HepG2 (cell line): ENCODE data around the gene PLS1. TPM values are rescaled to one million over a fixed set of nuclear protein-coding genes. Genes with fewer than 3 reads are reported as not detected.

Experiments
- GLI4 ChIP-seq: sonication (generic); formaldehyde crosslinking; IDR thresholded peaks from 2 replicates; pipeline ENCODE4 v1.5.1; 2020; ENCODE audit warnings: missing genetic modification reagents, mild to moderate bottlenecking, moderate library complexity, borderline replicate concordance
- POLR2AphosphoS5 ChIP-seq: IDR thresholded peaks from 2 replicates; pipeline ENCODE4 v1.6.1; 2012; ENCODE audit warnings: low read depth, low read length
- PTBP1 ChIP-seq: fragments of 200-400 bp; formaldehyde crosslinking; IDR thresholded peaks from 2 replicates; pipeline ENCODE4 v1.6.1; 2018; ENCODE audit warnings: low read length, low read depth; ENCODE audit not compliant: poor library complexity, severe bottlenecking
- SRSF4 ChIP-seq: fragments of 200-400 bp; formaldehyde crosslinking; IDR thresholded peaks from one replicate; pipeline ENCODE4 v1.6.1; 2018; ENCODE audit warnings: mild to moderate bottlenecking, low read depth, low read length, moderate library complexity; ENCODE audit not compliant: poor library complexity, severe bottlenecking
- TCF12 ChIP-seq, 2 experiments: fragments of 450-650 bp in 1 of 2; sonication (generic) in 1 of 2; formaldehyde crosslinking in 1 of 2; IDR thresholded peaks; 2 replicates each; pipeline versions ENCODE4 v1.6.1 to v1.8.0; 2017 to 2022; ENCODE audit warnings: antibody characterized with exemption in 1 of 2, mild to moderate bottlenecking in 1 of 2, missing genetic modification reagents in 1 of 2, moderate library complexity in 1 of 2
- ZNF44 ChIP-seq: sonication (generic); formaldehyde crosslinking; IDR thresholded peaks from 2 replicates; pipeline ENCODE4 v1.5.1; 2020; ENCODE audit warnings: mild to moderate bottlenecking, missing genetic modification reagents
- ZNF441 ChIP-seq: sonication (generic); formaldehyde crosslinking; IDR thresholded peaks from 2 replicates; pipeline ENCODE4 v1.7.0; 2021; ENCODE audit warnings: missing genetic modification reagents, borderline replicate concordance
- ZNF446 ChIP-seq: sonication (generic); formaldehyde crosslinking; IDR thresholded peaks from 2 replicates; pipeline ENCODE4 v1.5.0; 2020; ENCODE audit warnings: mild to moderate bottlenecking, missing genetic modification reagents
- ZNF772 ChIP-seq: sonication (generic); formaldehyde crosslinking; IDR thresholded peaks from 2 replicates; pipeline ENCODE4 v1.5.0; 2020; ENCODE audit warnings: mild to moderate bottlenecking, missing genetic modification reagents
- ZSCAN29 ChIP-seq: sonication (generic); formaldehyde crosslinking; conservative IDR thresholded peaks from 2 replicates; pipeline ENCODE4 v1.4.0; 2020; ENCODE audit warnings: mild to moderate bottlenecking, missing genetic modification reagents
- polyA plus RNA-seq, 8 experiments: library from polyadenylated mRNA; depleted of rRNA in 3 of 8; stranded (reverse) in 7 of 8; unstranded in 1 of 8; fragments of >200 nt; fragmentation: Illumina TruSeq in 4 of 8; extraction: Trizol in 4 of 8; gene quantifications; 2 replicates each; pipeline versions ENCODE4 v1.2.1 to v1.2.3, GENCODE V29; 2011 to 2016; ENCODE audit warnings: low read depth in 4 of 8, missing spikeins in 1 of 8, mixed read lengths in 1 of 8; ENCODE audit not compliant: insufficient read depth in 1 of 8
- total RNA-seq, 5 experiments: library from RNA; depleted of rRNA; stranded (reverse); fragments of >200 nt; fragmentation: Illumina TruSeq; extraction: Trizol; gene quantifications; 2 replicates each; pipeline ENCODE4 v1.2.3, GENCODE V29; 2016; ENCODE audit warnings: low read depth in 1 of 5
- TF ChIP-seq, protein P1 (sequence below): sonication (generic); formaldehyde crosslinking; IDR thresholded peaks from 2 replicates; pipeline ENCODE4 v1.4.0; 2020; ENCODE audit warnings: mild to moderate bottlenecking, missing genetic modification reagents
- TF ChIP-seq, protein P2 (sequence below): sonication (generic); formaldehyde crosslinking; IDR thresholded peaks from 2 replicates; pipeline ENCODE4 v1.8.0; 2022; ENCODE audit warnings: missing genetic modification reagents, low read depth, mild to moderate bottlenecking, borderline replicate concordance
- TF ChIP-seq, protein P3 (sequence below): sonication (generic); formaldehyde crosslinking; IDR thresholded peaks from 2 replicates; pipeline ENCODE4 v1.9.0; 2021; ENCODE audit warnings: missing genetic modification reagents, borderline replicate concordance
- TF ChIP-seq, protein P4 (sequence below): sonication (generic); formaldehyde crosslinking; IDR thresholded peaks from 2 replicates; pipeline ENCODE4 v1.5.0; 2020; ENCODE audit warnings: missing genetic modification reagents

PLS1 gene
- total and polyA plus RNA-seq, 2 of the 13 experiments (the other 11 are each of a cell fraction or from before 2014, with no cell fraction given), result 11.2 to 21.1 TPM

DNA sequence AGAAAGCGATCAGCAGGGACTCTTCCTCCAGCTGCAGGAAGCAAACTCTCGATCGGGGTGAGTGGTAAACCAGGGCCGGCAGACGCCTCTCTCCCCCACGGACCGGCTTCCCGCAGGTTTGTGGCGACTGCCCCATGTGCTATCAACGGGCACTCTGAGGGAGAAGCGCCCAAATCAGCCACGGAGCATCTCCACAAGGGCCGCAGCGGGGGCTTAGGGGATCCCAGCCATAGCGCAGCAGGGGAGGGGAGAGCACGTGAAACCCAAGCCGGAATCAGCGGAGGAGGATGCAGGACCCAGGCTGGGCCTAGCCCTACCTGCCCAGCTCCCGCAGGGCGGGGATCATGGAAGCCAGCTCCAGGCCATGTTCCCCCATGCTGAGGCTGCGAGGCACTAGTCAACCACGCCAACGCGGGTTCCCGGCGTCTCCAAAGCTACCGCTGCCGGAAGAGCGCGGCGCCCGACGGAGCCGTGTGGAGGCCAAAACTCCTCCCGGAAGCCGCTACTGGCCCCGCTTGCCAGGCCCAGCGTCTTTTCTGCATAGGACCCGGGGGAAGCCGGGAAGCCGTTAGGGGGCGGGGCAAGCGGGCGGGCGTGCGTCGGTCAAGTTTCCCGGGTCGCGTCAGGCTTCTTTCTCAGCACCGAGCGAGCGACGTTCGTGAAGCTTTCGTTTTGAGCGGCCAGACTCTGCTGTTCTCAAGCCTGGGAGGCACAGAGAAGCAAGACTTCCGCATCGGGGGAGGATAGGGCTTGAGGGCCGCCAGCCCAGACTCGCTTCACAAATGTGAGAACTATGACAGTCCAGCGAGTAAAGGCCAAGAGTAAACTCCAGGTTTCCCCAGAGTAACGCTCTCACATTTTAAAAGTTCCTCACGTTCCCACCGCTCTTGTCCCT is 17.6 kb upstream of the PLS1 start, which contains the start of gene ATR (continued):
- TF ChIP-seq GLI4 (CRISPR knock-in tag) (peak; percentile 94; the same call in 1 of the 2 replicates), PTBP1 (no peak), SRSF4 (no peak), ZNF446 (CRISPR knock-in tag) (no peak), TCF12 (IDR thresholded peaks at IDR 0.05) (no peak), TCF12 (CRISPR knock-in tag; IDR thresholded peaks at IDR 0.05) (0 out of 2 replicates have a peak, but pooled peaks have one; percentile 17), ZSCAN29 (CRISPR knock-in tag) (peak; percentile 85; the same call in 1 of the 2 replicates), POLR2AphosphoS5 (peak; percentile 78), ZNF44 (CRISPR knock-in tag) (peak; percentile 92), ZNF772 (peak; percentile 98), ZNF441 (peak; percentile 92)
- TF ChIP-seq, protein P1, sequence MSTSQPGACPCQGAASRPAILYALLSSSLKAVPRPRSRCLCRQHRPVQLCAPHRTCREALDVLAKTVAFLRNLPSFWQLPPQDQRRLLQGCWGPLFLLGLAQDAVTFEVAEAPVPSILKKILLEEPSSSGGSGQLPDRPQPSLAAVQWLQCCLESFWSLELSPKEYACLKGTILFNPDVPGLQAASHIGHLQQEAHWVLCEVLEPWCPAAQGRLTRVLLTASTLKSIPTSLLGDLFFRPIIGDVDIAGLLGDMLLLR (CRISPR knock-in tag), result peak; percentile 97; the same call in 1 of the 2 replicates
- TF ChIP-seq, protein P2, sequence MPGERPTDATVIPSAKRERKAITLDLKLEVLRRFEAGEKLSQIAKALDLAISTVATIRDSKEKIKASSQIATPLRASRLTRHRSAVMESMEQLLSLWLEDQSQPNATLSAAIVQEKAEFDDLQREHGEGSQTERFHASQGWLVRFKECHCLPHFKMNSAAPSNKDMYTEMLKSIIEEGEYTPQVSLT, result no peak
- TF ChIP-seq, protein P3, sequence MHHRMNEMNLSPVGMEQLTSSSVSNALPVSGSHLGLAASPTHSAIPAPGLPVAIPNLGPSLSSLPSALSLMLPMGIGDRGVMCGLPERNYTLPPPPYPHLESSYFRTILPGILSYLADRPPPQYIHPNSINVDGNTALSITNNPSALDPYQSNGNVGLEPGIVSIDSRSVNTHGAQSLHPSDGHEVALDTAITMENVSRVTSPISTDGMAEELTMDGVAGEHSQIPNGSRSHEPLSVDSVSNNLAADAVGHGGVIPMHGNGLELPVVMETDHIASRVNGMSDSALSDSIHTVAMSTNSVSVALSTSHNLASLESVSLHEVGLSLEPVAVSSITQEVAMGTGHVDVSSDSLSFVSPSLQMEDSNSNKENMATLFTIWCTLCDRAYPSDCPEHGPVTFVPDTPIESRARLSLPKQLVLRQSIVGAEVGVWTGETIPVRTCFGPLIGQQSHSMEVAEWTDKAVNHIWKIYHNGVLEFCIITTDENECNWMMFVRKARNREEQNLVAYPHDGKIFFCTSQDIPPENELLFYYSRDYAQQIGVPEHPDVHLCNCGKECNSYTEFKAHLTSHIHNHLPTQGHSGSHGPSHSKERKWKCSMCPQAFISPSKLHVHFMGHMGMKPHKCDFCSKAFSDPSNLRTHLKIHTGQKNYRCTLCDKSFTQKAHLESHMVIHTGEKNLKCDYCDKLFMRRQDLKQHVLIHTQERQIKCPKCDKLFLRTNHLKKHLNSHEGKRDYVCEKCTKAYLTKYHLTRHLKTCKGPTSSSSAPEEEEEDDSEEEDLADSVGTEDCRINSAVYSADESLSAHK (CRISPR knock-in tag), result peak; percentile 45; the same call in 1 of the 2 replicates
- TF ChIP-seq, protein P4, sequence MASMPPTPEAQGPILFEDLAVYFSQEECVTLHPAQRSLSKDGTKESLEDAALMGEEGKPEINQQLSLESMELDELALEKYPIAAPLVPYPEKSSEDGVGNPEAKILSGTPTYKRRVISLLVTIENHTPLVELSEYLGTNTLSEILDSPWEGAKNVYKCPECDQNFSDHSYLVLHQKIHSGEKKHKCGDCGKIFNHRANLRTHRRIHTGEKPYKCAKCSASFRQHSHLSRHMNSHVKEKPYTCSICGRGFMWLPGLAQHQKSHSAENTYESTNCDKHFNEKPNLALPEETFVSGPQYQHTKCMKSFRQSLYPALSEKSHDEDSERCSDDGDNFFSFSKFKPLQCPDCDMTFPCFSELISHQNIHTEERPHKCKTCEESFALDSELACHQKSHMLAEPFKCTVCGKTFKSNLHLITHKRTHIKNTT, result no peak
